Measurements from ENCODE around the gene USH1C. TPM values are rescaled to one million over a fixed set of nuclear protein-coding genes. Genes with fewer than 3 reads are reported as not detected.
A peak's percentile ranks its signal among the peaks of the same experiment; 100 is the strongest.

USH1C gene
- total and polyA plus RNA-seq, 3 donors from 2014 or later: 1.2 to 3.7 (median 1.2) TPM

- intact Hi-C loops (cut with DNase I; ENCODE audit: low total_unique reads): no loop called here
- TF ChIP-seq POLR2A (IDR thresholded peaks at IDR 0.05): no peak
- TF ChIP-seq, protein P1, sequence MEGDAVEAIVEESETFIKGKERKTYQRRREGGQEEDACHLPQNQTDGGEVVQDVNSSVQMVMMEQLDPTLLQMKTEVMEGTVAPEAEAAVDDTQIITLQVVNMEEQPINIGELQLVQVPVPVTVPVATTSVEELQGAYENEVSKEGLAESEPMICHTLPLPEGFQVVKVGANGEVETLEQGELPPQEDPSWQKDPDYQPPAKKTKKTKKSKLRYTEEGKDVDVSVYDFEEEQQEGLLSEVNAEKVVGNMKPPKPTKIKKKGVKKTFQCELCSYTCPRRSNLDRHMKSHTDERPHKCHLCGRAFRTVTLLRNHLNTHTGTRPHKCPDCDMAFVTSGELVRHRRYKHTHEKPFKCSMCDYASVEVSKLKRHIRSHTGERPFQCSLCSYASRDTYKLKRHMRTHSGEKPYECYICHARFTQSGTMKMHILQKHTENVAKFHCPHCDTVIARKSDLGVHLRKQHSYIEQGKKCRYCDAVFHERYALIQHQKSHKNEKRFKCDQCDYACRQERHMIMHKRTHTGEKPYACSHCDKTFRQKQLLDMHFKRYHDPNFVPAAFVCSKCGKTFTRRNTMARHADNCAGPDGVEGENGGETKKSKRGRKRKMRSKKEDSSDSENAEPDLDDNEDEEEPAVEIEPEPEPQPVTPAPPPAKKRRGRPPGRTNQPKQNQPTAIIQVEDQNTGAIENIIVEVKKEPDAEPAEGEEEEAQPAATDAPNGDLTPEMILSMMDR (IDR thresholded peaks at IDR 0.05): no peak
- no peak for DNase-seq
- H3K27ac ChIP-seq: no peak overlapping the region
- H3K36me3 ChIP-seq (ENCODE audit: low read depth, missing control alignments): no peaks in the 10 kb centered on the region
- no peaks in the 10 kb centered on the region for H3K27me3 ChIP-seq
- H3K4me1 ChIP-seq: no peaks in the 10 kb centered on the region
- H3K9me3 ChIP-seq: no peaks in the 10 kb centered on the region
- no peak overlapping the region for H3K4me3 ChIP-seq
- 50 to 57% methylated on average over 6 of the region's 6 CpGs for WGBS, 2 donors
Measured at GRCh38 chr11:17478070-17478469, 66.1 kb downstream of the USH1C start.

- intact Hi-C loops (cut with DNase I; ENCODE audit: low total_unique reads): no loop called here
- H3K27me3 ChIP-seq: no peaks in the 10 kb centered on the region
- H3K4me1 ChIP-seq: no peaks in the 10 kb centered on the region
- no peaks in the 10 kb centered on the region for H3K36me3 ChIP-seq (ENCODE audit: low read depth, missing control alignments)
- DNase-seq: no peak
- TF ChIP-seq POLR2A (IDR thresholded peaks at IDR 0.05): no peak
- TF ChIP-seq, protein P1 (IDR thresholded peaks at IDR 0.05): no peak
- no peaks in the 10 kb centered on the region for H3K9me3 ChIP-seq
- H3K4me3 ChIP-seq: no peak overlapping the region
- WGBS, 2 donors: 41% methylated on average over 6 of the region's 6 CpGs
- no peak overlapping the region for H3K27ac ChIP-seq
Measured at GRCh38 chr11:17477361-17477760, 66.9 kb downstream of the USH1C start.

- Histone ChIP-seq H3K4me3 (peak overlapping the region in 1 of 2 donors; percentile 31), H3K36me3 (ENCODE audit: low read depth, missing control alignments) (no peaks in the 10 kb centered on the region), H3K9me3 (no peaks in the 10 kb centered on the region), H3K27me3 (no peaks in the 10 kb centered on the region), H3K27ac (no peak overlapping the region), H3K4me1 (no peaks in the 10 kb centered on the region)
- intact Hi-C loops (cut with DNase I; ENCODE audit: low total_unique reads): no loop called here
- WGBS, 2 donors: 9 to 10% methylated on average over 9 of the region's 9 CpGs
- no peak for DNase-seq
- no peak for TF ChIP-seq POLR2A (IDR thresholded peaks at IDR 0.05)
- TF ChIP-seq, protein P1 (IDR thresholded peaks at IDR 0.05): no peak
Measured at GRCh38 chr11:17477084-17477333, 67.2 kb downstream of the USH1C start.

- Histone ChIP-seq H3K4me3 (peak within 1 kb of the TSS; percentile 31 to 56), H3K27me3 (no peaks in the 10 kb centered on the region)
- TF ChIP-seq POLR2A (IDR thresholded peaks at IDR 0.05): no peak
- TF ChIP-seq, protein P1 (IDR thresholded peaks at IDR 0.05): no peak
Measured at GRCh38 chr11:17476317-17477083, 67.7 kb downstream of the USH1C start, which contains the start of gene ABCC8. Gene ABCC8, minus strand, starts transcription at chr11:17476845. Its CDS starts 69 bp downstream, at chr11:17476776.

More at GRCh38 chr11:17476317-17477083, 67.7 kb downstream of the USH1C start, which contains the start of gene ABCC8:
- no peaks in the 10 kb centered on the region for H3K4me1 ChIP-seq
- H3K9me3 ChIP-seq: no peaks in the 10 kb centered on the region
- H3K27ac ChIP-seq: no peak within 1 kb of the TSS
- WGBS, 2 donors: 0% methylated on average over 10 to 67 of the region's 80 CpGs
- no peak for DNase-seq
- H3K36me3 ChIP-seq (ENCODE audit: low read depth, missing control alignments): no peaks in the 10 kb centered on the region
- intact Hi-C loops (cut with DNase I; ENCODE audit: low total_unique reads): no loop called here

Measured in testis (tissue), 3 donors.